HG03442 (cell line): ENCODE results near the gene FOSL1.
"Not testable (repeated sequence)": the region's sequence is repeated elsewhere in the genome, so short reads cannot be mapped to it uniquely, and the experiment has no call there.

Experiments used
- ATAC-seq: cut with Tn5 transposase; IDR thresholded peaks from one replicate; pipeline ENCODE4 v1.9.1; 2021; ENCODE audit warnings: mild to moderate bottlenecking, moderate library complexity; ENCODE audit not compliant: unreplicated experiment

Gene FOSL1

DNA sequence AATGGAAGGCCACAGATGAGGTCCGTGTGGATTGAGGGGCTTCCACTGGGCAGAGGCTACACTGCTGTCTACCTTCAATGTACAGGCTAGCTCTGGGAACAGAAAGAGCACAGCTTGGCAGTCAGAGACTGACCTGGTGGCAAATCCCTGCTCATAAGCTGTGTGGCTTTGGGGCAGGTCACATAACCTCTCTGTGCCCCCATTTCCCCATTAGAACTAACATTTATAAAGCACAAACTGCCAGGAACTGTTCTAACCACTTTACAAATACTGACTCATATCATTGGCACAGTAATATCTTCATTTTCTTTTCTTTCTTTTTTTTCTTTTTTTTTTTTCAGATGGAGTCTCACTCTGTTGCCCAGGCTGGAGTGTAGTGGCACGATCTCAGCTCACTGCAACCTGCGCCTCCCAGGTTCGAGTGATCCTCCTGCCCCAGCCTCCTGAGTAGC, 3.1 kb downstream of the FOSL1 start:
- no peak for ATAC-seq

DNA sequence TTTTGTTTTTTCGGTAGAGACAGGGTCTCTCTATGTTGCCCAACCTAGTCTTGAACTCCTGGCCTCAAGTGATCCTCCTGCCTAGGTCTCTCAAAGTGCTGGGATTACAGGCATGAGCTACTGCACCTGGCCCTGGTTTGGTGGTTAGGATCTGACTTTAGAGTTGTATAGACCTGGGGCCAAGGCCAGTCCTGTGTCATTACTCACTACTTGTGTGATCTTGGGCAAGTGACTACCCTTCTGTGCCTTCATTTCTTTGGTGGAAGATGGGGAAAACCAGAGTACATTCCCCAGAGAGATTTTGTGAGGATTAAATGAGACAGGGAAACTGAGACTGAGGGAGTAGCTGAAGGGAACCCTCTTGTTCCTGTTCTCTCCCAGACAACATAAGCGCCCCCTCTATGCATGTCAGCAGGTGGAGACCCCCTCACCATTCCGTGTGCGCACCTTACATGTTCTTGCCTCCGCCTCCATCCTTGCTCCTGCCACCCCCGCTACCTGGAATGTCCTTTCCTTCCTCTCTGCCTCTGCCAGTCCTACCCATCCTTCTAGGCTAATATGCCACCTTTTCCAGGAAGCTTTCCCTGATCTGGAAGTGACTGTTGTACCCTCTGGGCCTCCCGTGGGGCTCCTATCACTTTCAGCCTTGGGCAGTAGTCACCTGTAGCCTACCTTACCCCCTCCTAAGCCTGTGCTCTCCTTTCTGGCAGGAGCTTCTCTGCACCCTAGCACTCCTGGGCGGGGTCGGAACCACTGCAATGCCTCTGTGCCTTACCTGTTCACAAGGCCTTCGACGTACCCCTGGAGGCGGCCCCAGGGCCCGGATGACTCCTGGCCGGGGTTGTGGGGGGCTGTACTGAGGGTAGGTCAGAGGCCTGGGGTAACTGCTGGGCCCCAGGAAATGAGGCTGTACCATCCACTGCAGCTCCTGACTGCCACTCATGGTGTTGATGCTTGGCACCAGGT, 3.9 kb downstream of the FOSL1 start:
- no peak for ATAC-seq

DNA sequence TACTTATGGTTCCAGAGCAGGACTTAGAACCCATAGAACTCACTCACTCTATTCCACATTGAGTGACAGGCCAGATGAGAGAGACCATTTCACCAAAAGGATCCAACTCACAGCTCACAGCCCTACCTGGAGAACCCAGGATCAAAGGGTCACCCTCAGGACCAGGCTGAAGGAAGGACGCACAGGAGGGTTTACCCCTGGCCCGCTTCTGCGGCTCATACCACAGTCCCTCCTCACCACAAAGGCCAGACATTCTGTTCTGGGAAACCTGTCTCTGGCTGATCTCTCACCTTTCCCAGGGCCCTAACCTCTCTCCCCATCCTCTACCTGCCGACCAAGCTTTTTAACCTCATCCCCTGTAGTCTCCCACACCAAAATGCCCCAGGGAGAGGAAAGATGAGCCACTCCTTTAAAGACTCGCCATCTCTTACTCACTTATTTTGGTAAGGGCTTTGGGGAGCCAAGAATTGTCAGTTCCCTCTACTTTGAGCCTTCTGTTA, 4.7 kb downstream of the FOSL1 start:
- ATAC-seq = no peak

DNA sequence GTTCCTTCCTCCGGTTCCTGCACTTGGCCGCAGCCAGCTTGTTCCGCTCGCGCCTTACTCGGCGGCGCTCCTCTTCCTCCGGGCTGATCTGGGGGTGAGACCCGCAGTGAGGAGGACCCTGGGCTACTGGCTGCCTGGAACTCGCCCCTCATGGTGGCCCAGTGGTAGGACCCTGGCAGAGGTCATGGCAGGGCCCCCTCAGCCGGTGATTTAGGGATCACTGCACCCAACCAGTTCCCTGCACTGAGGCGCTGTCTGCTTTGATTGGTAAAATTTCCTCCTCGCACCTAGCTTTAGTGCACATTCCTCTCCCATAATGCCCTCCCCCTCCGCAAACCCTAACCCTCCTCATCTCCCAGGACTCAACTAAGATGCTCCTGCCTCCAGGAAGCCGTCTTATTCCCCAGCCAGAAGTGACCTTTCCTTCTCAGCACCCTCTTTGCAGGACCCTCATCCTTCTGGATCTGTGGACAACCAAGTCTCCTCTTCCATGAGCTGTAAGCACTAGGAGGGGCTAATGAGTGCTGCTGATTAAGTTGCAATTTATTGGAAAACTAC, 6.1 kb downstream of the FOSL1 start:
- no peak for ATAC-seq

DNA sequence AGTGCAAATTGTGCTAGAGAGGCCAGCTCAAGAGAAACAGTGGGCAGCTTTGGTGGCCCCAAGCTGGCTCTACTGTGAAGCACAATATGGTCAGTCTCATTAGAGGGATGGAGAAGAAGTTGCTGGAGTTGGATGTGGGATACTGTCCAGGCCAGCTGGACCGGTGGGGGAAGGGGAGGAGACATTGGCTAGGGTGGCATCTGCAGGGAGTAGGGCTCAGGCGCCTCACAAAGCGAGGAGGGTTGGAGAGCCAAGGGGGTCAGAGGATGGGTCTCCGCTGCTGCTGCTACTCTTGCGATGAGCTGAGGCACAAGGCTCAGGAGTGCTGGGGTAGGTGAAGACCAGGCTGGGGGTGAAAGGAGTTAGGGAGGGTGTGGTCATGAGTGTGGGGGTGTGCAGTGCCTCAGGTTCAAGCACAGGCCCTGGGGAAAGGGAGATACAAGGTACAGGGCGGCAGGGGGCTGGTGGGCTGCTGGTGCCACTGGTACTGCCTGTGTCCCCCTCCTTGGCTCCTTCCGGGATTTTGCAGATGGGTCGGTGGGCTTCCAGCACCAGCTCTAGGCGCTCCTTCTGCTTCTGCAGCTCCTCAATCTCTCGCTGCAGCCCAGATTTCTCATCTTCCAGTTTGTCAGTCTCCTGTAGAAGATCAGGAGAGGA, 7.4 kb downstream of the FOSL1 start:
- no peak for ATAC-seq

DNA sequence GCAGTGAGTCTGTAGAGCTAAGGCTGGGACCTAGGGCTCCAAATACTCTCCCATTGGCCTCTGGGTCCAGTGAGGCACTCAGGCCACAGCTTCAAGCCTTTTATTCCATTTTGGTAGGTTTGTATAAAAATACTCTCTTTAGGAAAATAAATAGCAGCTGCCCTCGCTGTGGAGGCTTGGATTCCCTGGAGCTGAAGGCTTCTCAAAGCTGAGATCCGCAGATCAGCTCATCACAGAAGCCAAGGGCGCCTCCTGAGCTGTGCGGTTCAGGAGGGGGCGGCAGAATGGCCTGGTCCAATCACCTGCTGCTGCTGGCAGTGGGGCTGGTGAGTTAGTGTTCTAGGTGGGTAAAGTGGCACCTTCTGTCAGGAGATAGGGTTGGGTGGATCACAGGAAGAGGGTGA, 8.0 kb downstream of the FOSL1 start:
- not testable (repeated sequence) for ATAC-seq

DNA sequence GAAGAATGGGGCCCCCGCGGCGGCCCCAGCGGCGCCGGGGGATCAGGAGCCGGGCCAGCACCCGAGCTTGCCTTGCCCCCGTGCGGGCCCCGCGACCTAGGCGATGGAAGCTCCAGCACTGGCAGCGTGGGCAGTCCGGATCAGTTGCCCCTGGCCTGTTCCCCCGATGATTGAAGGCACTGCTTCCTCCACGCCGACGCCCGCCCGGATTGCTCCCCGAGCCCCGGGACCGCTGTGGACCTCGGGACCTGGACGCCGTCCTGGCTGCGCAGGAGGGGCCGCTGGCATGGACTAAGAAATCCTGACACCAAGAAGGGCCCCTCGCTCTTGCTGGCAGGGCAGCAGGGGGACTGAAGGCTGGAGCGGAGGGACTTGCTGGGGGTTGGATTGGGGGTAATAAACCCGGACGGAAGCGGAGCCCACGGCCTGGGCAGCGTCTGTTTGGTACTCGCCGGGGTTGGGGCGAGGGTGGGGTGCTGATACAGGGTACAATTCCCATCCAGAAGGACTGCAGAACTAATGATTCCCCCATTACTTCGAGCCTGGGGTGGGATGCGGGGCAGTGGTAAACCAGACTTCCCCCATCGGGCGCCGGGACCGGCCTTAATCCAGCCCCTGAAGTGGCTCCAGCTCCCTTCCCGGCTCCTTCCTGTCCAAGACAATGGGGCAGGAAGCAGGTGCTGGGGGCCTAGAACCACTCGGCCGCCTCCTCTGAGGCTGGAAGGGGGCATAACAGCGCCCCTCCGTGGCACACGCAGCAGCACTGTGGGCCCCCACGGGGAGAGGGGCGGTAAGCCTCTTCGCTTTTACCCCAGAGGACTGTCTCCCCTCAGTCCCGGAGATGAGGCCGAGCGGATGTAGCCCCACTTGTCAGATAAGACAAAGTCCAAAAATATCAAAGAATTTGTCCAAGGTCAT, 8.7 kb downstream of the FOSL1 start:
- ATAC-seq = no peak

DNA sequence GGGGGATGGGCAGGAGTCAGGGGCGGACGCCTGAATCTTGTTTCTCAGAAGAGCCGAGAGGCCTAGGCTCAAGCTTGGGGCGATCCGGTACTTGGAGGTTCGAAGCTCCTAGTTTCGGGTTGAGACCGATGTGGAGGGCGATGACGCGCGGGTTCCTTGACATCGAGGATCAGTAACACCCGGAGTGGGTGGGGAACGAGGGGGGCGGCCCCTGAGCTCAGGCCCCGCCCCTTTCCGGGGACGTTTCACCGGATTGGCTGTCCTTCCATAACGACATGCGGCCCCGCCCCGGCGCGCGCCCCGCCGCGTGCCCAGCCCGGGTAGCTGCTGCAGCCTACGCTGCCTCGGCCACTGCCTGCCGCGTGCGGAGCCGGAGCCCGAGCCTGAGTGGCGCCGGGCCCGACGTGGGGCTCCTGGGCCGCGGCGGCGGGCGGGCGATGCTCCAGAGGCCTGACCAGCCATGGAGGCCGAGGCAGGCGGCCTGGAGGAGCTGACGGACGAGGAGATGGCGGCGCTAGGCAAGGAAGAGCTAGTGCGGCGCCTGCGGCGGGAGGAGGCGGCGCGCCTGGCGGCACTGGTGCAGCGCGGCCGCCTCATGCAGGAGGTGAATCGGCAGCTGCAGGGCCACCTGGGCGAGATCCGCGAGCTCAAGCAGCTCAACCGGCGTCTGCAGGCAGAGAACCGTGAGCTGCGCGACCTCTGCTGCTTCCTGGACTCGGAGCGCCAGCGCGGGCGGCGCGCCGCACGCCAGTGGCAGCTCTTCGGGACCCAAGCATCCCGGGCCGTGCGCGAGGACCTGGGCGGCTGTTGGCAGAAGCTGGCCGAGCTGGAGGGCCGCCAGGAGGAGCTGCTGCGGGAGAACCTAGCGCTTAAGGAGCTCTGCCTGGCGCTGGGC, 9.6 kb downstream of the FOSL1 start, which contains the start of gene CCDC85B:
TSS of gene CCDC85B (plus strand) at position 350 of the 895 bp plus-strand sequence. CDS start at position 461, 111 bp downstream.
- peak; percentile 49 for ATAC-seq

DNA sequence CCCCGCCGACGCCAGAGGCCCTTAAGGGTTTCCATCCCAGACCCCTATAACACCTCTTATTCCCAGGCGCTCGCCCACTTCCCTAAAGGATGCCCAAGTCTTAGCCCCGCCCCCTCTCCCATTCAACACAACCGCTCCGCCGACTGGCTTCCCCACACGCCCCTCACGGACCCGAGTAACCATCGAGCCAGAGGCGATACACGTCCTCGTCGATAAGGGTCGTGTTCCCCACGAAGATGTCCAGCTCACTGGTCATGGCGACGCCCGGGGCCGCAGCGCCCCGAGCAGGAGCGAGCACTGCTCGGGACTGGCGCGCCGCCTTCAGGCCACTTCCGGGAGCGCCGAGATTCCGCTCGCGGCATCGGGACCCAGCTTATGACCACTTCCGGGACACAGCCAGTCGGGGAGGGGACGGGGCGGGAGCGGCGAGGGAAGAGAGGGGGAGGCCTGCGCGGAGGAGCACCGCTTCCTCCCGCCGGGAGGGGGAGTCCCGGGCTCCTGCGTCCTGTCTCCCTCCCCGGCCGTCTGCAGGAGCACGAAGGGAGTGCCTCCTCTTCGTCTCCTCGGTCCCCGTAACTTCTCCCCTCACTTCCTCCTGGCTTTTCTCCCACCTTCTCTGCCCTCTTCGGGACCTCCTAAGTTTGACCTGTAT, 11.9 kb downstream of the FOSL1 start, which contains the start of gene FIBP:
TSS of gene FIBP (minus strand) at position 309 of the 652 bp plus-strand sequence. CDS start at position 256, 53 bp downstream.
- ATAC-seq = peak; percentile 35

DNA sequence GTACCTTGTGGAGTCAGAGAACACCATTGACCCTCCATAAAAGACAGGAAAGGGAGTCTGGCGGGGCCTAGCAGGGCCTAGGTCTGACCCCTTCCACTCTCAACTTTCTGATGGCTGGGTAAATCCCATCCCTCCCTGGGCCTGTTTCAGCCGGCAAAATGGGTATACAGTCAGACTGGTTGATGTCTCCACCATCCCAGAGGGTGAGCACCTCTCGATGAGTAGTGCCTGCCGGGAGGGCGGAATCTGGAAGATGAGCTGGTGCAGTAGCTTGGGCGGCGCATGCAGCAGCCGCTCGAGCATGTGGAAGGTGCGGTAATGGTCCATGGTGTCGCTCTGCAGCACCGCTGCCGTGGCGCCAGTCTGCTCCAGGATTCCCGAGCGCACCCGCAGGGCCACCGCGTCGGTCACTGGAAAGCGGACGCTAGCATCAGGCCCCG, 12.4 kb downstream of the FOSL1 start:
- ATAC-seq = no peak

DNA sequence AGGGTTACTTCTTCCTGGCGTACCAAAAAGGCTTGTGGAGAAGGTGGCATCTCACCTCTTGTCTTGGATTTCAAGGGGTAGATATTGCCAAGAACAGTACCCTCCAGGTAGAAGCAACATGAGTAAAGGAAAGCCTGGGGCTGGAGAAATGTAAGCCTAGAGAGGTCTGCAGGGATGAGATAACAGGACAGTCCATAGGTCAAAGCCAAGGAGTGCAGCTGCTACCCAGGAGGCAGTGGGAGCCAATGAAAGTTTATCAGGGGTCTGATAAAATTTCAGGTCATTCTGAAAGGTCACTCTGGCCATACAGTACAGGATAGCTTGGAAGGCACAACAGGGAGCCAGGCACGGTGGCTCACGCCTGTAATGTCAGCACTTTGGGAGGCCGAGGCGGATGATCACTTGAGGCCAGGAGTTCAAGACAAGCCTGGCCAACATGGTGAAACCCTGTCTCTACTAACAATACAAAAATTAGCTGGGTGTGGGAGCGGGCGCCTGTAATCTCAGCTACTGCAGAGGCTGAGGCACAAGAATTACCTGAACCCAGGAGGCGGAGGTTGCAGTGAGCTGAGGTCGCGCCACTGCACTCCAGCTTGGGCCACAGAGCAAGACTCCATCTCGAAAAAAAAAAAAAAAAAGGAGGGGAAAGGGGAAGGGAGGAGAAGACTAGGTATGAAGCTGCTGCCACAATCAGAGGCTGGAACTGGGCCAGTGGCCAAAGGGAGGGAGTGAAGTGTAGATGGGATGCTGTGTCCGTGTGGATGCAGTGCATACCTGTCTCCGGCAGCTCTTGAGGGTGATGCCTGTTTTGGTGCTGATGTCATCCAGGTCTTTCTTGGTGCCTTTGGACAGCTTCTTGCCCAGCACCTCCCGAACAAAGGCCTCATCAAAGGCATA, 13.1 kb downstream of the FOSL1 start:
- no peak for ATAC-seq

DNA sequence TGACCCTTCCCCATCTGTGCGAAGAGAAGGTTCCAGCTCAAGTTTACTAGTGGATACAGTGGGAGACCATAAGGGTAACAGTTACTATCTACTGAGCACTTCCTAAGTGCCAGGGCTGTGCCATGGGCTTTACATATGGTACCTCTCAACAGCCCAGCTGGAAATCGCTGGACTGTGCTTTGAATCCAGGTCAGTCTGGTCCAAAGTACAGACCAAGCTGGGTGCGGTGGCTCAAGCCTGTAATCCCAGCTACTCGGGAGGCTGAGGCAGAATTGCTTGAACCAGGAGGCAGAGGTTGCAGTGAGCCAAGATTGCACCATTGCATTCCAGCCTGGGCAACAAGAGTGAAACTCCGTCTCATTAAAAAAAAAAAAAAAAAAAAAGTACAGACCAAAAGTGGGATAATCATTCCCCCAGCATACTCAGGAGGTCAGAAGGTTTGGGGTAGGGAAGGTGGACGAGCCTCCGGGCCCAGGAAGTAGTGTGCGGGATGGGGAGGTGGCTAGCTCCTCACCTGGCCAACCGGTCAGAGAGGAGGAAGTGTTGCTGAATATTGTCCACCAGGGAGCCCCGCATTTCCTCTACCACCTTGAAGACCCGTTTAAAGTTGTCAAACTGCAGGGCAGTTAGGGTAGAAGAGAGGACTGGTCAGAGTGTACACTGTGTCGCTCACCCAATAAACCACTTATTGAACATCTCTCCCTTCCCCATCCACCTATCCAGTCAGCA, 14.2 kb downstream of the FOSL1 start:
- no peak for ATAC-seq

DNA sequence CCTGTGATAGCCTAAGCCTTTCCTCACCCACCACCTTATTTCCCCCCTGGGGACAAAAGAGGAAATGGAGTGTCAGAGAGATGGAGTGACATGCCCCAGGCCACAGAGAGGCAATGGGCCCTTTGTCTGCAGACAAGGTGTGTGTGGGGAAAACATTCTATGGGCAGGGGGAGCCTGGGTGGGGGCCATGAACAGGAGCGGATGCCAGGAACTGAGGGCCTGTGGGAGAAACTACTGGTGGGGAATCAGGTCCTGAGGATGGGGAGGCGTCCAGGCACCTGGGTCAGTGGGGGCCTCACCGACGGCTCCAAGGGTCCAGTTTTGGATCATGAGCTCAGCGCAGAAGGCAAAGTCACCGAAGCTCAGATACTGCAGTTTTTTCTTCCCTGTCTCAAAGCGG, 15.0 kb downstream of the FOSL1 start:
- ATAC-seq = no peak

DNA sequence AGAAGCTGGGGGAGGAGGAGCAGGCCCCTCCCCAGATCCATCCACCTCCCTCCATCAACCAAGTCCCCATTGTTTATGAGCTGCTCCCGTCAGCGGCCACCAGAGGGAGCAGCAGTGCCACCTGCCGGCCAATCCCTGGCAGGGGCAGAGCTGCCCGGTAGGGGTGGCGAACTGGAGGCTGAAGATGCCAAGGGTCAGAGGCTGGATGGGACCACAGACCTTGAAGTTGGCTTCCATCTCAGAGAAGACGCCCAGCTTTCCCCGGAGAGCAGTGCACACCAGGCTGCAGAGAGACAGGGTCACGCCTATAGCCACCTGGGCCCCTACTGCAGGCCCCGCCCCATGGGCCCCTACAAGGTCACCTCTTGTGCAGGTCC, 15.5 kb downstream of the FOSL1 start:
- ATAC-seq = no peak

DNA sequence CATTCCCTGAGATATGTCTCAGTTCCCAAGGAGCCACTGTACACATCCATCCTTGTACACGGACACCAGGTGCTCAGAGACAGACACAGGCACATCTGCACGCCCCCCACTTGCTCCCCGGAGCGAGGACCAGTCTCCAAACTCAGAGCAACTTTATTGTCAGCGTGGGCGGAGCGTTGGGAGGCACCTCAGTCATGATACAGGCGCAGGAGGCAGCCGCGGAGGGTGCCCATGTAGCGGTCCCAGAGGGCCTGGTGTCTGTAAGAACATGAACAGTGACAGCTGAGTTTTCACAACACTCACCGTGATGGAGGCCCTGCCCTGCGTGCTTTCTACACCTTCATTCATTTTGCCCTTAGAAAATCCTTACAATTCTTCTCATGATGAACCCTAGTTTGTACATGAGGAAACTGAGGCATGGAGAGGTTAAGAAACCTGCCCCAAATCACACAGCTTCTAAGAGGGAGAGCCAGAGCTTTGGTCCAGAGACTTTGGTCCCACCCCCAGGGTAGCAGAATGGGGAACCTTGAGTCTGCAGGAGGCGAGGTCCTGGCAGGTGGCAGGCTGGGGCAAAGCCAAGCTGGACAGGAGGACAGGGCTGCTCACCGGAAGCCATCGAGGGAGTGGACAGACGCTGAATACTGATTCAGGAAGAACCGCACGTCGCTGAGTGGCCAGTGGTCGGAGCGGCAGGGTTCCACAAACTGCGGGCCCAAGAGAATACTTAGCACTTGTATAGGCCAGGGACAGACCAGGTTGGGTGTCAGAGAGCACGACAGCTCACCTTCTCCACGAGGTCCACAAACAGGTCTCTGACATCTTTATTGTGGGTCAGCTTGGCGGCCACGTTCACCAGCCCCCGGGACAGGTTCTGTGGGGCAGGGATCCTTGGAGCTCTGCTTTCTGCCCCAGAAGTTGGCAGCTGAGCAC, 16.1 kb downstream of the FOSL1 start:
- ATAC-seq = no peak
